EH (cell line): ENCODE measurements around the gene CD248.
"Not testable (repeated sequence)": the region's sequence is repeated elsewhere in the genome, so short reads cannot be mapped to it uniquely, and the experiment has no call there.

Experiments
- DNase-seq: peaks from one replicate; pipeline ENCODE4 v3.0.0-alpha.2; 2015; ENCODE audit warnings: low read depth

Gene CD248

GRCh38 chr11:66313321-66314185 is 3.3 kb downstream of the CD248 start:
- DNase-seq: peak; percentile 63

DNA sequence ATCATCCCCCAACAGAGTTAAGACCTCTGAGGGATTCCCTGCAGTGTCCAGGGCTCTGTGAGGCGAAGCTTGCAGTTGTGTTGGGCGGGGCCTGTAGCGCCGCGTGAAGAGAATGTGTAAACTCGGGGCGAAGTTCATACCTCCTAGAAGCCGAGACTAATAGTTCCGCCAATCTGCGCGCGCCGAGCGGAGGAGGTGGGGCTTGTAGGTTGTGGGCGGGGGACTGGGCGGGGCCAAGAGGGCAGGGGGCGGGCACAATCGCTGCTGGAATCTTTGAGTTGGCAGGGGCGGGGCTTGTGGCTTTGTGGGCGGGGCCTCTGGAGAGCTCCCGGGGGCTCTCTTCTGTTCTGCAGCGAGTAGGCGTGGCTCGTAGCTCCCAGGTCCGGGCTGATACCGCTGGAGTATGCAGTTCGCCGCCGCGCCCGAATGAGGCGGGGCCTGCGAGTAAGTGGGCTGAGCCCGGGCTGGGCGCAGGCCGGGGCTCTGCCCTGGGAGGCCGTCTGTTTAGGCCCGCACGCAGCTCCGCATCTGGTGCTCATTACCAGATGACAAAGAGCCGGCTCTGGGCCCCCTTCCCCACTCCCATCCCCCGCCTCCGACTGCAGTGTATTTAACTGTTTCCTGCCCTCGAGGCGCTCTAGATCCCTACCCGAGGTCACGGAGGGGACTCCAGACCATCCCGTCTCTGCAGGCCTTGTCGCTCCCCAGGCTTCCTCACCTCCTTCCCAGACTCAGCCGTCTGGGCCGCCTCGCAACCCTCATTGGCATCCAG is 4.1 kb downstream of the CD248 start:
- DNase-seq: peak; percentile 100

GRCh38 chr11:66311965-66312548 is 4.8 kb downstream of the CD248 start:
- DNase-seq: peak; percentile 91

DNA sequence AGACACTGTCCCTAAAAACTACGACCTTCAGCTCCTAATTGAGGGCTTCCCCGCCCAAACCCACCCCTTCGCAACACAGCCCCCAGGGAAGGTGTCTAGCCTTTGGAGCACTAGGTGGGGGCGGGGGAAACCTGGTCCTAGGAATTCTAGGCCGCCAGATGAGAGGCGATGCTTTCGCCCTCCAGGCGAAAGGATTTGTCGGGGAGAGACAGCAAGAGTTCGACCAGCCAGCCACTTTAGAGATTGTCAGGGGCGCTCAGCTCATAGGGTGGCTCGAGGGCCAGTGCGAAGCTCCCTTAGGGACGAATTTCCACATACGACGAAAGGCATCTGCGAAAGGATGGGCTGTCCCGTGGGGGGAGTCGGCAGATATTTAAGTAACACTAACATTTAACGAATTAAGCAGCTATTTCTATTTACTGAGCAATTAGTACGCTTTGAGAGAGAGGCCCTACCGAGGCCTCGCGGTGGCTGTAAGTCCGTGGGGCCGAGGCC is 5.3 kb downstream of the CD248 start:
- no peak for DNase-seq

- not testable (repeated sequence) for DNase-seq
Observed at GRCh38 chr11:66310803-66311440, 5.9 kb downstream of the CD248 start.

DNA sequence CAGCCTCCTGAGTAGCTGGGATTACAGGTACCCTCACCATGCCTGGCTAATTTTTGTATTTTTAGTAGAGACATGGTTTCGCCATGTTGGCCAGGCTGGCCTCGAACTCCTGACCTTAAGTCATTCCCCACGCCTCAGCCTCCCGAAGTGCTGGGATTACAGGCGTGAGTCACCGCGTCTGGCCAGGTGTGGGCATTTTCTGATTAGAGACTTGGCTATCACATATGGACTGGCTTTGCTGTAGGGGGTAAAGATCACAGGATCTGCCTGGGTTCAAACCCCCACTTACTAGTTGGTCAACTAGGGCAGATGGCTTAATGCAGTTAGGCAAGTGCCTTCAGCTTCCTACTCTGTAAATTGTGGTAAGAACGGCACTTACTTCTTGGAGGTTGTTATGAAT is 6.5 kb downstream of the CD248 start:
- no peak for DNase-seq

GRCh38 chr11:66309475-66309874 is 7.4 kb downstream of the CD248 start:
- no peak for DNase-seq

GRCh38 chr11:66302656-66303055 is 14.2 kb downstream of the CD248 start:
- no peak for DNase-seq

GRCh38 chr11:66299186-66299585 is 17.7 kb downstream of the CD248 start:
- no peak for DNase-seq

GRCh38 chr11:66297610-66298009 is 19.2 kb downstream of the CD248 start:
- no peak for DNase-seq

- DNase-seq: no peak
Observed at GRCh38 chr11:66294626-66295620, 21.9 kb downstream of the CD248 start.

GRCh38 chr11:66293777-66294625 is 22.8 kb downstream of the CD248 start:
- no peak for DNase-seq

GRCh38 chr11:66293352-66293751 is 23.5 kb downstream of the CD248 start:
- no peak for DNase-seq

DNA sequence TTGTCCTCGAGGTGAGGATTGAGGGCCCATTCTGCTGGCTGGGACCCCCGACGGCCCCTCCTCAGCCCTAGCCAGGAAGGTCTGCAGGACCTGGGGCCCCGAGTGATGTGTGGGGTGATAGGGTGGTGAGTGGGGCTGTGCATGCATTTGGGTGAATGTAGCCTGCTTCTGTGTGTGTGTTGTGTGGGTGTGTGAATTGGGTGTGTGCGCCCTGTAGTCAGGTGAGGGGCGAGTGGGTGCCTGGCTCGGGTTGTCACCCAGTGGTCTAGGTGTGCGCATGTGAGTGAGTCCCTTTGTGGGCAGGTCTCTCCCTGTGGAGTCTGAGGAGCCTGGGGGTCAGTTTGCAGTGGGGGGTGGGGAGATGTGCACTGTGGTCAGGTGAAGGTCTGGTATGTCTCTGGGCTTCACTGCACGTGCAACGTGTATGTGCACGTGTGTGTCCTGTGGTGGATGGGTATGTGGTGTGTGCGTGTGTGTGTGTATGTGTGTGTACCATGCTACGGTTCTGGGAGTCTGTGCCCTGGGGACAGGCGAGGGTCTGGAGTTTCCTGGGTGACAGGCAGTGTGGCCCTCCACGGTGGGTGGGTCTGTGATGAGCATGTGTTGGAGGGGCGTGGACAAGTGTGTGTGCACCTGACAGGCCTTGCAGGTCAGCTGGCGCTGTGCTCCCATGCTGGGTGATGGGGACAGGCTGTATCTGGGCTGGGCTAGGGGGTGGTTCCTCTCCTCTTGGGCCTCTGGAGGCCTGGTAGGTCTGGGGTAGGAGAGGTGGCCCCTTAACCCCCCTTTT is 24.1 kb downstream of the CD248 start:
- DNase-seq: no peak

DNA sequence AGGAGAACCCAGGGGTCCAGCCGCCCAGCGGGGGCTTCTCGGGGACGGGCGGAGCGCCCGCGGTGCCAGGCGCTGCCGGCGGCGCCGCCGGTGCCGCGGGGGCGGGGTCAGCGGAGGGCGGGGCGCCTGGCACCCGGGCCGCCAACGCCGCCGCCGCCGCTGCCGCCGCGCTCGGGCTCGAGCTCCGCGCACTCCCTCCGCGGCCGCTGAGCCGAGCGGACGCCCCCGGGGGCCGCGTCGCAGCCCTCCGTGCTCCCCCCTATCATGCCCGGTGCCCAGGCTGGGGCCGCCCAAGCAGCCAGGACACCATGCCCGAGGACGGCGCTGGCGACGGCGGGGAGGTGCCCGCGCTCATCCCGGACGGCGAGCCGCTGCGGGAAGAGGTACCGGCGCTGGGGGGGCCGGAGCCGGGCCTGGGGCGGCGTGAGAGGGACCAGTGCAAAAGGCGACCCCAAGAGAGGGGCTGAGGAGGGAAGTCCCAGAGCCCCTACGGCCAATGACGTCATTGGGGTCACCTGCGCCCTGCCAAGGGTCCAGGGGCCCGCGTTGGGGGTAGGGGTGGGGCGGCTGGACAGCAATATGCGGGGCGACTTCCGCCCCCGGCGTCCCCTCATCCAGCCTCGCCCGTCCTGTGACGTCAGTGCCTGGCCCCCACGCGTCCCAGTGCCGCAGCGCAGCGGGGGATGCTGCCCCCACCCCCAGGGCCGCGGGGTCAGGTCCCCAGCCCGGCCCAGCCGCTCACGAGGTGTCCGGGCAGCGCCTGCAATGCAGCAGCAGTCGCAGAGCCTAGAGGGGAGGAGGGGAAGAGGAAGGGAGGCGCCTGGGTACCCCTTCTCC is 24.9 kb downstream of the CD248 start, which contains the start of gene TMEM151A:
Gene TMEM151A, plus strand, starts transcription at position 189 of the 837 bp plus-strand sequence. Its CDS starts 120 bp downstream, at position 309.
- DNase-seq: no peak

DNA sequence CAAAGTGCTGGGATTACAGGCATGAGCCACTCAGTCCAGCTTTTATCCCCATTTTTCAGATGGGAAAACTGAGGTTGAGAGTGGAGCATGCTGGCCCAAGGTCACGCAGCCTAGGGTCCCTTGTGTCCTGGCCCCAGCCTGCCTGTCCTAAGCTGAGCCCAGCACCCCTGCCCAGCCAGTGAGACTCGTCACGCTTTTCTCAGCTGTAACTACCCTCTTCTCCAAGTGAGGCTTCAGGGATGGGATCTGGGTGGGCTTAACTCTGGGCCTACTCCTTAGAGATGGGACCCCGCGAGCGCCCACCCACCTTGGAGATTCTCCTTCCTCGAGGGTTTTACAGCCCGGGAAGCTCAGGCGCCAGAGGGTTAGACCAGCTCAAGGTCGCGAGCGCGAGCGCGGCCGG is 25.5 kb downstream of the CD248 start:
- DNase-seq: no peak

DNA sequence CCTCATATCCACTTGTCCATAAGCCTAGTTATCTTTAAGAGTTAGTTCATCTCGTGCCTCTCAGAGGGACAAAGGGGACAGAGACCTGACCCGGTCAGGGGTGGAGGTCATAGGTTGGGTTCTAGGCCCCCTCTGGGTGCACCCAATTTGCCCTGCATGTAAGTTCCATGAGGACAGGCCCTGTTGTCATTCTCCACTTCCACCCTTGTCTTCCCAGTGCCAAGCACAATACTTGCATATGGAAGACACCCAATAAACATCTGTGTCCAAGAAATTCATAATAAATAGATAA is 26.6 kb downstream of the CD248 start:
- DNase-seq: no peak
